Measurements from ENCODE around the gene SGK1.
A peak's percentile ranks its signal among the peaks of the same experiment; 100 is the strongest.
"Not testable (repeated sequence)": the region's sequence is repeated elsewhere in the genome, so short reads cannot be mapped to it uniquely, and the experiment has no call there.

SGK1 gene

DNA sequence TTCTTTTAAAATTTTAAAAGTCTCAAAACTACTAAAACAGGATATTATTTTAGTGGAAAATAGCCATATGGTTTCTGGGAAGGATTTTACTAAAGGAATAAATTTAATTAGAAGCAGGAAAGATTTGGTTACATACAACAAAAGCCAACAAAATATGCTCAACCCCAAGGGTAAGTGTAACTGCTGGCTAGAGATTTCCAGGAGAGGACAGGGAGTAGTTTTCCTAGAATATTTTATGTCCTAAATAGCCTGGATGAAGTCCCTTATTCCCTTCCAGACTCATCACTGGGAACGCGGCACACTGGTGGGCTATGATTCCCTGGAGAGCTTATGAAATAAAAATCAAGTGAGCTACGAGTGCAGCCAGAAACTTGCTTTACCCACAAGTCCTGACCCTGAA is 66.6 kb downstream of the SGK1 start:
- no peak for DNase-seq (ENCODE audit: low read depth)

DNA sequence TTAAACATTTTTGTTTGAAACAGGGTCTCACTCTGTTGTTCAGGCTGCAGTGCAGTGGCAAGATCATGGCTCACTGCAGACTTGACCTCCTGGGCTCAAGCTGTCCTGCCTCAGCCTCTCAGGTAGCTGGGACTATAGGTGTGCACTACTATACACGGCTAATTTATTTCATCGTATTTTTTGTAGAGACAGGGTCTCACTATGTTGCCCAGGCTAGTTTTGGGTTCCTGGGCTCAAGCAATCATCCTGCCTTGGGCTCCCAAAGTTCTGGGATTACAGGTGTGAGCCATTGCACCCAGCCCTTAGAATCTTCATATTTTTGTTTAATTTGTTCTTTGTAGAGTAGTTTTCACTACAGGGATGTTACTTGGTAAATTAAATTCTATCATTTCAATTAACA is 67.1 kb downstream of the SGK1 start:
- DNase-seq (ENCODE audit: low read depth), result no peak

DNA sequence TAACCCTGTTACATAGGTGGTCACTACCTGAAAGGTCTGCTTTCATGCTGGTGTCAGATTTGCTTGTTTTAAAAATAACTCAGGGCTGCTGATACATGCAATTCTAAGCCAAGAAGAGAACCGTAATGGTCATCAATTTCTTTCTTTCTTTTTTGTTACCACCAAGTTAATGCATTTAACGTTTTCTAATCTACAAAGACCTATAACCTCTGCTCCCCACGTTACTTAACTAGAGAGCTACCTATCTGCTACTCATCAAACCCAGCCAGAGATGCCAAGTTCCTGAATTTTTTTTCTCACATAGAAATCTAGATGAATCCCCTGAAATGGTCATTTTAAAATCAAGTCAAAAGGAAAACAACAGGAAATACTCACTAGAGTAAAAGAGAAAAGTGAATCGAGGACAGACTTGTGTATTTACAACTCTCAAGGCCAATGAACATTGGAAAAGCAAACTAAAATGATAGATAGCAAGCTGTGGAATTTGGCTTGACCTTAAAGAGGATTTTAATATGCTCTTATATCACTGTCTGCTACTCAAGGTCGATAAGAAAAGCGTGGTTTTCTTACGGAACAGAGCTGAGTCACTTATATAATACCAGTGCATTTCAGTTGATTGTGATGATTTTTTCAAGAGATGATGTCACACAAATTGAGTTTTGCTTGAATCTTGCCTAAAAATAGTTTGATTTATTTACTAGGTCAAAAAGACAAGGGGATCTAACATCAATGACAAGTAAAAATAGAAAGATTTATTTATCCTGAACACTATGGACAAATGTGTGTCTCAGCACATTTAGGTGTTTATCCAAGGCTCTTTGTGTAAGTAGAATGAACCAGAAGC is 67.9 kb downstream of the SGK1 start:
- DNase-seq (ENCODE audit: low read depth), result no peak

DNA sequence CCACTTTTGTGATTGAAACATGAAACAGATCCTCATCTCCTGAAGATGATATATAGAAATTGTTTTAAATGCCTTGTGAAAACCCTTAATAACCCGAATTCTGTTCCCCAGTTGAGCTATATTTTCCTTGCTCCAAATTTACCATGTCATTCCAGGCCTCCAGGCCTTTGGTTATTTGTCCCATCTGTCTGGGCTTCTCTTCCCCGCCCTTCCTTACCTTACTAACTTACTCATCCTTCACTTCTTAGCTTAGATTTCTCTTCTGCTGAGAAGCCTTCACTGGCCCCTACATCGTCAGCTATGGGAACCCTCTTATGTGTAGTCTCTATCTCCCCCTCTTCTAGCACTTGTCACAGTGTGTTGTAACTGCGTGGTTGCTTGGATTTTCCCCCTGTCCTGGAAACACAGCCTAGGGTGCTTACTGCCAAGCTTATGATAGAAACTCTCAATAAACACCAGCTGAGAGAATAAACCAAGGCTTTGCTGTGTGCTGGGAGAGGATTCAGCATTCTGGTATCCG is 68.6 kb downstream of the SGK1 start:
- no peak for DNase-seq (ENCODE audit: low read depth)

DNA sequence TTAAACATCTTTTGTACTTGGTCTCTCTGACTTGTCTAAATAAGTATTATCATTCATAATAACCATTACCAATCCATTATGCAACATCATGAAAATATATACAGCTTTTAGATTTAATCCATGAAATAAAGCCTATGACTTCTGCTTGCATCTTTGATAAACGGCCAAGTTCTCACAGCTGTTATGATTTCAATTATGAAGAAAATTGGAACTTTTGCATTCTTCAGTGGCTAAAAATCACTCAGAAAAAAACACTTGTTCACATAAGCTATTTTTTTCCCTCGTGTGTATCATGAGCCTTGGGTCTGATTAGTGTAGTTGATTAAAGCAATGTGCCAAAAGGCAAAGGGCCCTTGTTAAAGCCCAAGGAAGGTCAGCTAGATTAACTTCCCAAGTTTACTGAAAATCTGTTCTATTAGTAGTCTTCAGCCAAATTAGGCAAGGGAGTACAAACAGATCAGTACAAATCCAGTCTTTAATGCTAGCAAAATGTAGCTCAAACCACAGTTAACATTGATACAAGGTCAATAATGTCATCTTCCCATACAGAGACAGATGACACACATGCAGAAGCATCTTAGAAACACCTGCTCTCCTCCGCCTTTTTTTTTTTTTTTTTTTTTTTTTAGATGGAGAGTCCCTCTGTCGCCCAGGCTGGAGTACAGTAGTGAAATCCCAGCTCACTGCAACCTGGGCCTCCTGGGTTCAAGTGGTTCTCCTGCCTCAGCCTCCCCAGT is 69.9 kb downstream of the SGK1 start:
- no peak for DNase-seq (ENCODE audit: low read depth)

DNA sequence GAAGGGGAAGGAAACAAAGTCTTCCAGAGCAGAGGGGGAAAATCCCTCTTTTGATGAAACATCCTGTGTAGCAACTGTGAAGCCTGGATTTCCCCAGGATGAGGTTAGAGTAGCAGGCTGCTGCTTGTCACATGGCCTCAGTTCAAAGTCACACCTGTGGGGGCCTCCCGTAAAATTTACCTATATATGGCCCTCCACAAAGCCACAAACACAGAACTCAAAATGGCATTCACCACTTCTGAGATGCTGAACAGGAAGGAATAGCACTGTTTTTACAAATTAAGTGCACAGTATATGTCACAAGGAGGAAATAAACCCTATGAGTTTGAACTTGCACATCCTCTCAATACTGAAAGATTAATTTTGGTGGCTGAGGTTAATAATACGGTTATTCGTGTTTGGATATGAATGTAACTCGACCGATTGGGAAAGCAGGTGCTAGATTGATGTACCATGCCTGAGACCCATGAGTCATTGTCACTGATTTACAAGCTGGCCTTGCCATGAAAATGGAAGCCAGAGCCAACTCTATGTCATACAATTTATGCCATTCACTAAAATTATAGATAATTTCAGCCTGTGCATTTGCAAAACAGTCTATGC is 70.6 kb downstream of the SGK1 start:
- peak; percentile 15 for DNase-seq (ENCODE audit: low read depth)

DNA sequence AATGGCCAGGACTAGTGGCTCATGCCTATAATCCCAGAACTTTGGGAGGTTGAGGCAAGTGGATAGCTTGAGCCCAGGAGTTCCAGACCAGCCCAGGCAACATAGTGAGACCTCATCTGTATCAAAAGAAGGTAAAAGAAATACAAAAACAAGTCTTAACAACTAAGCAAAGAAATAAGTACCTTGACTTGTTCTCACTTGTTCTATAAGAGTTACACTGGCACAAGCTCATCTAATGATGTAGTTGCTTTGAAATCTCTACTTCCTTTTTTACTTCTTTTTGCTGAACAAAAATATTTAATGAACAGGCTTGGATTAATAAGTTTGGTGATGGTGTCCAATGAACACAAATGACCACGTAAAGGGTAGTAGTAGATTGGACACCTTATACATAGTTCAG is 72.2 kb downstream of the SGK1 start:
- no peak for DNase-seq (ENCODE audit: low read depth)

DNA sequence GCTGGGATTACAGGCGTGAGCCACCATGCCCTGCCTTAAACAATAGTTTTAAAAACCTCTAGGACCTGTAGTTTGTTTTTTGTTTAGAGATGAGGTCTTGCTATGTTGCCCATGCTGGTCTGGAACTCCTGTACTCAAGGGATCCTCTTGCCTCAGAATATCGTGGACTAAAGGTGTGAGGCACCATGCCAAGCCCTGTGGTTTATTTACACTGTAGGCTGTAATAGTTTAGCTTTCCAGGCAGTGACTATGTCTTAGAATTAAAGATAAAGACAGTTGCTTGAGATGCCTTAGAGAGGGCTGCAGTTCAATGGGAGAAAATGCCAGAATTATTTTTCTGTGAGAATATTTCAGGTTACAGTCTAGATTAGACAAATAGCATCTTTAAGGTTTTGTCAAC is 72.9 kb downstream of the SGK1 start:
- no peak for DNase-seq (ENCODE audit: low read depth)

DNA sequence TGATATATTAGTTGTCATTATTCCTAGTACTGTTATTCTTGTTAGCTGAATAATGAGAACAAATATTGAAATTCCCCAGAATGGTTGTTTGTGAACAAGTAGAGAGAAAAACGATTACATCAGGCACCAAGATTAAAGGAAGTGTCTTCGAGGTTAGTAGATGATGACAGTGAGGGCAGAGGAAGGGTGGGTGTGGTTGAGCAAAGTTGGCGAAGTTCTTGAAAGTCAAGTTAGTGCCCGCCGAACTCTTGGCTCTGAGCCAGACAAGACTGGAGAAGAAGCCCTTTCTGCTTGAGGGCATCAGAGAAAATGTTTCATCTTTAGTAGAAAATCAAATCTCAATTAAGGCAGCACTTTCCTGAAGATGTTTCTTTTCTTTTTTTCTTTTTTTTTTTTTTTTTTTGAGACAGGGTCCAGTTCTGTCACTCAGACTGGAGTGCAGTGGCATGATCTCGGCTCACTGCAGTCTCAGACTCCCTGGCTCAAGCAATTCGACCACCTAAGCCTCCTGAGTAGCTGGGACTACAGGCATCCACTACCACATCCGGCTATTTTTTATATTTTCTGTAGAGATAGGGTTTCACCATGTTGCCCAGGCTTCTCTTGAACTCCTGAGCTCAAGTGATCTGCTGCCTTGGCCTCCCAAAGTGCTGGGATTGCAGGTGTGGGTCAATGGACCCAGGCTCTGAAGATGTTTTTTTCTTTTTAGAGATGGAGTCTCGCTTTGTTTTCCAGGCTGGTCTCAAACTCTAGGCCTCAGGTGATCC is 77.1 kb downstream of the SGK1 start:
- DNase-seq (ENCODE audit: low read depth), result peak; percentile 66

DNA sequence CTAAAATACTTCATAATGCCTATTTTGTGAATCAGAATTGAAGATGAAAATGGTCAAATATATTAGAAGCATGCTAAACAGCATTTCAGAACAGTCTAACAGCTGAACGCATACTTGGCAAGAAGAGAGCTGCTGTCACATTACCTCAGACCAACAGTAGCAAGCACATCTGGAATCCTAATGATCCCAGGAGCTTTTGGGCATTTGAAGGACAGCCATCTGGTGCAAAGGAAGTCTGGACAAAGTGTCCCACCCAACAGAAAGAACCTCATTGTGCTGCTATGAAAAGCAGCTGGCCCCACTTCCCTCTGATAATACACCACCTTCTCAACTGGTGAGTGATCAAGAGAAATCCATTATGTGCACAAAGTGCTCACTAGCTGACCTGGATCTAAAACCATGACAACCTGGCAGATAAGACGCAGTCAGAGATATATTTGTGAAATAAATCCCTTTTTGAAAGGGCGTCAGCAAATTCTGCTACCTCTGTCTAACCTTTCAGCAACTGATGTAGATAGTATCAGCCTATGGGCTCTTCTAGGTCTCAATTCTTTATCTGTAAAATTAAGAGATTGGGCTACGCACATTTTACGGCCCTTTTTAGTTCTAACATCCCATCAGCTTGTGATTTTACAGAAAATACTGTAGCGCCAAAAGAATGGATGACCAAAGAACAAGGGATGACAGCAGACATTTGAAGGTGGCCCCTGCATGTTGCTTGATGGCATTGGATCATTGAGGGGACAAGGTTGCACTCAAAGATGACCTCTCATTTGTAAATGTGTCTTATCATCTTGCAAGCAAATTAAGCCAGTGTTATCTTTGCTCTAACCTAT is 78.7 kb downstream of the SGK1 start:
- DNase-seq (ENCODE audit: low read depth), result no peak

DNA sequence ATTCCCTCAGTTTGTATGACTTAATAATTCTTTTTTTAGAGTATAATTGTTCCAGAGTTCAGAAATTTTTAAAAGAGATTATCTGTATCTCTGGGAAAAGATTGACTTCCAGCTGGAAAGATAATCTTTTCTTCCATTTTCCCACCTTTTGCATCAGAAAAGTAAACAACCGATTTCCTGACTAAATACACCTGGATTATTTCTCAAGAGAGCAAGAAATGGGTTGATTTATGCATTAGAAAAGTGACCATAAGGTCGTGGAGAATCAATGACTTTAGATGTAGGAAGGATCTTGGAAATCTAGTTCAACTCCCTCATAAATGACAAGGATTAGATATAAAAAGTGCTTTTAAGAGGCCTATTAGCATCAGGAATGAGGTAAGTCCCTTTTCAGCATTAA is 79.9 kb downstream of the SGK1 start:
- no peak for DNase-seq (ENCODE audit: low read depth)

DNA sequence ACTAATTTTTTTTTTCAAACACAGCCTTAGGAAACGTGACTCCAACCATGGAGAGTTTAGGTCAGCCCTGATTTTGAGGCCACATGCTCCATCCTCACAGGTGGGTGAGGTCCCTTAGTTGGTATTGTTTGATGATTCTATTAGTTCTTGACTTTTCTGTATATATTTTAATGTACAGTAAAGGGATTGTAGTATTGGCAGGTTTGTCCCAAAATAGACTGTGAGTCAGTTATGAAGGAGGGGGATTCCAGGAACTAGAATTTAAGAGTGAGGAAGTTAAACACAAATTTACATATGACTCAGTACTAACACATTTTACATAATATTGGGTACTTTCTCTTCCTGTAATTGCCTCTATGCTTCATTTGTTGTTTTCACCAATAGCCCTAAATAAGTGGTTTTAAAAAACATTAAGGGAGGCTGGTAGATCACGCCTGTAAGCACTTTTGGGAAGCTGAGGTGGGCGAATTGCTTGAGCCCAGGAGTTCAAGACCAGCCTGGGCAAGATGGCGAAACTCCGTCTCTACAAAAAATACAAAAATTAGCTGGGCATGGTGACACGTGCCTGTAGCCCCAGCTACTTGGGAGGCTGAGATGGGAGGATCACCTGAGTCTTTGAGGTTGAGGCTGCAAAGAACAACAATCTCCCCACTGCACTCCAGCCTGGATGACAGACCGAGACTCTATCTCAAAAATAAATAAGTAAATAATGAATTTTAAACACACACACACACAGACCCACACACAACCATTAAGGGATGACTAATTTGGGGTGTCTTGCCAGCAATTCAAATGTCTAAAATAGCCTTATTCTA is 81.8 kb downstream of the SGK1 start:
- DNase-seq (ENCODE audit: low read depth), result no peak

DNA sequence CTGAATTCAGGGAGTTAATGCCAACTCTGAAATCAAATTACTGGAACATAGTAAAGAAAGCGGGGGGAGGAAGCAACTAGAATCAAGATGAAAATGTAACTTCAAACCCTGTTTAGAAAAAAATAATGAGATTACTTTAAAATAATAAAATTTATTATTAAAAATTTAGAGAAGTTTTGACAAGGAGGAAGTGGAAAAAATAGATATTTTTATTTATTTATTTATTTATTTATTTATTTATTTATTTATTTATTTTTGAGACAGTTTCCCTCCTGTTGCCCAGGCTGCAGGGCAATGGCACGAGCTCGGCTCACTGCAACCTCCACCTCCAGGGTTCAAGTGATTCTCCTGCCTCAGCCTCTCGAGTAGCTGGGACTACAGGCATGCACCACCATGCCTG is 82.6 kb downstream of the SGK1 start:
- DNase-seq (ENCODE audit: low read depth), result not testable (repeated sequence)

DNA sequence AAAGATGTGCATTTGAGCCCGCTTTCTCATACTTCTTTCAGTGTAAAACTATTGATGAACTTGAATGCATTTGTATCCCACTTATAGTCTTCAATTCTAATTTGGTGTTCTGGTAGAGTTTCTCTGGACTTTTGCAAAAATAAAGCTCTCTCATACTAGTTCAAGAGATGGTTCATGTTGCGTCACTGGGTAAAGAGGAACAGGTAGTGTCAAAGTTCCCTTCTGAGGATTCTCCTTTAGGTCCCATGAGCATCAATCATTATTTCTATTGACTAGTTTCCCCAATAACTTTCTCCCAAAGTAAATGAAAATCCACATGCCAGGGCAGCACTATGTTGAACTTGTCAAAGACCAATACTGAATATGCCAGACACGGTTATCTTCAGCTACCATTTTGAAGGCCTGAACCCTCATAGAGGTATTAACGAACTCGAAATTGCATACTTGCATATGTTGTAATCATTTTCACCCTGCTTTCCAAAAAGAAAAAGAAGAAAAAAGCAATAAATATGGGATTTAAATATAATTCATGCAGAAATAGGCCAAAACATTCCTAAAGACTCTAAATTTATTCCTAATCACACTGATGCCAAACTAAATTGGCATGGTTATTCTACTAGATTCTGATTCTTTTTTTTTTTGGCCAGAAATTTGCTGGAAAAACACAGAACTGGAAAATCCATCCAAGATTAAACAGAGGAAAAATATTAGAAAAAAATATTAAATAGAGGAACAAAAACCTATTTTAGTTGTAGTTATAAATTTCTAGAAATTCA is 84.5 kb downstream of the SGK1 start:
- DNase-seq (ENCODE audit: low read depth), result no peak

DNA sequence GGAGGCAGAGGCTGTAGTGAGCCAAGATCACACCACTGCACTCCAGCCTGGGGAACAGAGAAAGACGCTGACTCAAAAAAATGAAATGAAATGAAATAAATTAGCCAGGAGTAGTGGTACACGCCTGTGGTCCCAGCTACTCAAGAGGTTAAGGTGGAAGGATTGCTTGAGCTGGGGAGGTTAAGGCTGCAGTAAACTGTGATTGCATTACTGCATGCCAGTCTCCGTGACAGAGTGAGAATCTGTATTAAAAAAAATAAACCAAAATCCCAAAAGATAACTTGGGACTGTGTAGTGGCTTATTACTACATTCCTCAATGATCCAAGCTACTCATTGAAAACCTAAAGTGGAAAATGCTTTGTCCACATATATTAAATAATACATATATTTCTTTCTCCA is 87.0 kb downstream of the SGK1 start:
- no peak for DNase-seq (ENCODE audit: low read depth)

DNA sequence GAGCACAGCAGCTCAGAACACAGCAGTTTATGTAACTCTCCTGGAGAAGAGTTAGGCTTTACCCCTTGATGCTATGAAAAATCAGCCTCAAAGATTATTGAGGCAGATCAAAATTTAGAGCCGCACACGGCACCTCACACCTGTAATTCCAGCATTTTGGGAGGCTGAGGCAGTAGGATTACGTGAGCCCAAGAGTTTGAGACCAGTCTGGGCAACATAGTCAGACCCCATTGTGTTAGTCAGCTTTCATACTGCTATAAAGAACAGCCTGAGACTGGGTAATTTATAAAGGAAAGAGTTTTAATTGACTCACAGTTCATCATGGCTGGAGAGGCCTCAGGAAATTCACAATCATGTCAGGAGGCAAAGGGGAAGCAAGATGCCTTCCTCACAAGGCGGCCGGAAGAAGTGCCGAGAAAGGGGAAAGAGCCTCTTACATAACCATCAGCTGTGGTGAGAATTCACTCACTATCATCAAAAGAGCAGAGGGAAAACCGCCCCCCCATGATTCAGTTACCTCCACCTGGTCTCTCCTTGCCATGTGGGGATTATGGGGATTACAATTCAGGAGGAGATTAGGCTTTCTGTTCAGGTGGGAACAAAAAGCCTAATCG is 87.7 kb downstream of the SGK1 start:
- no peak for DNase-seq (ENCODE audit: low read depth)

DNA sequence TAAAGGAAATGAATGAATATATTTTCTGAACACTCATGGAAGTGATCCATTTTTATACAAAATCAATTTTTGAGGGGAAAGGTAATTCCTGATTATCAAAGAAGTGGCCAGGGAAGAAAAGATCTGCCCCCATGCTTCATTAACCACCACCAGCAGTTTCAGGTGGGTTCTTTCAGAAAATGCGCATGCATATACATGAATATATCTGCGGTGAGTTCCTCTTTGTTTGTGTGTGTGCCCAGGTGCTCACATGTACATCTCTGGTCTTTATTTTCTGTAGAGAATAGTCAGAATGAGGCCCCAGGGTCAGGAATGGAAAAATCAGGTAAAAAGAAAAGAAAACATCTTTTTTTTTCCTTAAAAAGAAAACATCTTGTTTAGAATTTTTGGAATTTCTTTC is 88.4 kb downstream of the SGK1 start:
- no peak for DNase-seq (ENCODE audit: low read depth)

DNA sequence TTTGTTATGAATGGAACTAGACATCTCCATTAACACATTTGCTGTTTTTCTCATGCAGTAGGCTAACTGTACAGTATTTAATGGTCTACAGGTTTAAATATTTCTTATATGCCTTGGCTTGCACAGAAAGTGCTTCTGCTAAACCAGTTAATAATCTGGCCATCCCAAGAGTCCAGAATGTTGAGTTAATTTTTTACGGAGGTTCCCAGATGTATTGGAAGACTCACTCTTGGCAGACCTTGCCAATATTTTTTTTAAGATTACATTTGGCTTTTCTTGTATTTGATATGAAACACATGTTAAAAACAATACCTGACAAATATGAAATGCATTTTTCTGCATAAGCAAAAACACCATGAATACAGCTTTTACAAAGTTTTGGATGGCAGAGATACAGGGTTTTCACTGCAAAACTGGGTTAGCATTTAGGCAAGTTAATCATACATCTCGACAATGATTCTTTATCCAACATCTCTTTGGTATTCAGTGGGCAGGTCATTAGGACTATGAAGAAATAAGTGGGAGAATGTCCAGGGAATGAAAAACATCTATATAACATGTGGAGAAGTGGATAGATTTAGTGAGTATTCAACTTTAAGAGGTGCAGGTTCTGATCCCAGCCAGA is 94.0 kb downstream of the SGK1 start:
- no peak for DNase-seq (ENCODE audit: low read depth)

DNA sequence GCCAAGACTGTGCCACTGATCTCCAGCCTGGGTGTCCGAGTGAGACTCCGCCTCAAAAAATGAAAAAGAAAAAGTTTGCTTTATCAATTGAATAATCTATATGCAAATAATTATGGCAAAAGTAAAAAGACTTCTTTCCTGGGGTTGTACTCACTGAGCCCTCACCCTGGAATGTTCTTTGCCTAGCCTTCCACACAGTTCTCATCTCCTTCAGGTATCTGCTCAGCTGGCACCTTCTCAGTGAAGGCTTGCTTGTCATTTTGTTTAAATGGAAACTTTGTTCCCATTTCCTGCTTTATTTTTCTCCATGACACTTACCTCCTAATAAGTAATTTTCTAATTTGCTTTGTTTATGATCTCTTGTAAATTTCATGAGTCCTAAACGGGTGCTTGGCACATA is 96.7 kb downstream of the SGK1 start:
- no peak for DNase-seq (ENCODE audit: low read depth)
